ENCODE results near the gene PDZK1IP1. TPM values are rescaled to one million over a fixed set of nuclear protein-coding genes. Genes with fewer than 3 reads are reported as not detected.

The PDZK1IP1 gene
- total and polyA plus RNA-seq, 2 of the 4 experiments (the other 2 are of a cell fraction): not detected

DNA sequence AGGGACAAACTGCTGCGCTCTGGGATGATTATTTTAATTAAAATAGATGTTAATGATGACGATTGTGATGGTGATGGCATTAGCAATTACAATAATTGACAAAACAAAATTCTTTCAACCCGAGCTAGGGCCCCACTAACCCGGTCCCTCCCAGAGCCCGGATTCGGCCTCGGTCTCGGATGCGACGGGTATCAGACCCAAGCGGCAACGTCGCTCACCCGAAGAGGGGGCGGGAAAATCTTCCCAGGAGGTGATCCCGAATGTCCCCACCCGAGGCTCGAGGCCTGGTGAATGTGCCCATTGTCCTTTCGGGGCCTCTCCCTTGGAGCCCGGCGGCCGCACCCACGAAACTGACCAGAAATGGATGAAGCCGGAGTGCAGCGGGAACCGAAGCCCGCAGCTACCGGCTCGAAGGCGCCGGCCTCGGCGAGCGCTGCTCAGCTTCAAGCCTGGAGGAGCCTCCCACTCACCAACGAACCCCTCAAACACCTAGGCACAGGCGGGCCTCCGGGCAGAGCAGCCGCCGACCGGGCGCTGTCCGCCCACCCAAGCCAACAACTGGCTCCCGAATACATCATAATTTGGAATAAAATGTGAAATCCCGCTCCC, 41.0 kb upstream of the PDZK1IP1 start:
- TF ChIP-seq NFE2L2 (IDR thresholded peaks at IDR 0.05; ENCODE audit: low read depth, low read length) (no peak), MAFK (IDR thresholded peaks at IDR 0.05; ENCODE audit: low read depth, low read length) (no peak), RCOR1 (IDR thresholded peaks at IDR 0.05; ENCODE audit: insufficient replicate concordance, low read length) (no peak), MXI1 (IDR thresholded peaks at IDR 0.05; ENCODE audit: borderline replicate concordance, low read depth, low read length) (no peak), CEBPB (IDR thresholded peaks at IDR 0.05; ENCODE audit: low read depth, low read length) (no peak), RAD21 (IDR thresholded peaks at IDR 0.05; ENCODE audit: low read length) (no peak), POLR2A (IDR thresholded peaks at IDR 0.05; ENCODE audit: low read depth, low read length) (no peak), CHD1 (IDR thresholded peaks at IDR 0.05; ENCODE audit: low read depth, low read length) (no peak), RFX5 (IDR thresholded peaks at IDR 0.05; ENCODE audit: low read depth, low read length) (no peak), SMC3 (IDR thresholded peaks at IDR 0.05; ENCODE audit: low read depth, low read length) (no peak), BHLHE40 (IDR thresholded peaks at IDR 0.05; ENCODE audit: low read depth, low read length) (no peak), MAZ (IDR thresholded peaks at IDR 0.05; ENCODE audit: borderline replicate concordance, low read depth, low read length) (no peak), FOS (IDR thresholded peaks at IDR 0.05; ENCODE audit: low read depth, low read length) (no peak)
- TF ChIP-seq, protein P1, sequence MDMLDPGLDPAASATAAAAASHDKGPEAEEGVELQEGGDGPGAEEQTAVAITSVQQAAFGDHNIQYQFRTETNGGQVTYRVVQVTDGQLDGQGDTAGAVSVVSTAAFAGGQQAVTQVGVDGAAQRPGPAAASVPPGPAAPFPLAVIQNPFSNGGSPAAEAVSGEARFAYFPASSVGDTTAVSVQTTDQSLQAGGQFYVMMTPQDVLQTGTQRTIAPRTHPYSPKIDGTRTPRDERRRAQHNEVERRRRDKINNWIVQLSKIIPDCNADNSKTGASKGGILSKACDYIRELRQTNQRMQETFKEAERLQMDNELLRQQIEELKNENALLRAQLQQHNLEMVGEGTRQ (IDR thresholded peaks at IDR 0.05; ENCODE audit: low read depth, low read length): no peak
- TF ChIP-seq, protein P2, sequence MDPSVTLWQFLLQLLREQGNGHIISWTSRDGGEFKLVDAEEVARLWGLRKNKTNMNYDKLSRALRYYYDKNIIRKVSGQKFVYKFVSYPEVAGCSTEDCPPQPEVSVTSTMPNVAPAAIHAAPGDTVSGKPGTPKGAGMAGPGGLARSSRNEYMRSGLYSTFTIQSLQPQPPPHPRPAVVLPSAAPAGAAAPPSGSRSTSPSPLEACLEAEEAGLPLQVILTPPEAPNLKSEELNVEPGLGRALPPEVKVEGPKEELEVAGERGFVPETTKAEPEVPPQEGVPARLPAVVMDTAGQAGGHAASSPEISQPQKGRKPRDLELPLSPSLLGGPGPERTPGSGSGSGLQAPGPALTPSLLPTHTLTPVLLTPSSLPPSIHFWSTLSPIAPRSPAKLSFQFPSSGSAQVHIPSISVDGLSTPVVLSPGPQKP (IDR thresholded peaks at IDR 0.05; ENCODE audit: borderline replicate concordance, low read depth, low read length): no peak
- TF ChIP-seq, protein P3, sequence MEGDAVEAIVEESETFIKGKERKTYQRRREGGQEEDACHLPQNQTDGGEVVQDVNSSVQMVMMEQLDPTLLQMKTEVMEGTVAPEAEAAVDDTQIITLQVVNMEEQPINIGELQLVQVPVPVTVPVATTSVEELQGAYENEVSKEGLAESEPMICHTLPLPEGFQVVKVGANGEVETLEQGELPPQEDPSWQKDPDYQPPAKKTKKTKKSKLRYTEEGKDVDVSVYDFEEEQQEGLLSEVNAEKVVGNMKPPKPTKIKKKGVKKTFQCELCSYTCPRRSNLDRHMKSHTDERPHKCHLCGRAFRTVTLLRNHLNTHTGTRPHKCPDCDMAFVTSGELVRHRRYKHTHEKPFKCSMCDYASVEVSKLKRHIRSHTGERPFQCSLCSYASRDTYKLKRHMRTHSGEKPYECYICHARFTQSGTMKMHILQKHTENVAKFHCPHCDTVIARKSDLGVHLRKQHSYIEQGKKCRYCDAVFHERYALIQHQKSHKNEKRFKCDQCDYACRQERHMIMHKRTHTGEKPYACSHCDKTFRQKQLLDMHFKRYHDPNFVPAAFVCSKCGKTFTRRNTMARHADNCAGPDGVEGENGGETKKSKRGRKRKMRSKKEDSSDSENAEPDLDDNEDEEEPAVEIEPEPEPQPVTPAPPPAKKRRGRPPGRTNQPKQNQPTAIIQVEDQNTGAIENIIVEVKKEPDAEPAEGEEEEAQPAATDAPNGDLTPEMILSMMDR (conservative IDR thresholded peaks at IDR 0.05; ENCODE audit: low read depth, low read length): no peak
- no peak overlapping the region for H3K27ac ChIP-seq (ENCODE audit: insufficient read depth, low read length)
- H3K4me3 ChIP-seq (ENCODE audit: insufficient read depth, low read depth, low read length): no peak overlapping the region
- no TSS peak for BruUV-seq (replicated peaks)
- H2AK9ac ChIP-seq (replicated peaks; ENCODE audit: low read depth, low read length, poor library complexity): no peak overlapping the region
- H3K4me1 ChIP-seq (ENCODE audit: control insufficient read depth, insufficient read depth, low read length): peaks cover 3% of the 10 kb centered on the region; the same call in 1 of the 2 replicates
- H2BK120ac ChIP-seq (ENCODE audit: low read depth, low read length): no peak overlapping the region
- in situ Hi-C loops (cut with MboI; ENCODE audit: low sequenced_read_pairs) (no loop called here), dilution Hi-C loops (cut with HindIII; ENCODE audit: low sequenced_read_pairs, unreplicated experiment) (no loop called here), intact Hi-C loops (cut with micrococcal nuclease) (no loop called here)
- CTCF ChIA-PET: no interaction called here
- H3K36me3 ChIP-seq (ENCODE audit: control insufficient read depth, insufficient read depth, low read length): no peaks in the 10 kb centered on the region
- no peak overlapping the region for H4K8ac ChIP-seq (ENCODE audit: low read depth in 2 of 2, low read length in 2 of 2)
- H3K56ac ChIP-seq (ENCODE audit: extremely low read depth, insufficient read depth, low read length): no peak overlapping the region
- H2BK20ac ChIP-seq (ENCODE audit: low read depth, low read length): no peak overlapping the region
- H4K5ac ChIP-seq (ENCODE audit: low read depth, low read length): no peak overlapping the region
- H3K27me3 ChIP-seq (ENCODE audit: control insufficient read depth, insufficient read depth, low read length): peaks cover 97% of the 10 kb centered on the region
- 2% methylated on average over 13 of the region's 44 CpGs; no CpG with 5 or more reads in 1 of the 2 experiments for WGBS, 2 experiments (ENCODE audit: extremely low coverage in 2 of 2, insufficient read length in 1 of 2)
- H3K79me1 ChIP-seq (ENCODE audit: low read depth in 1 of 2, low read length in 2 of 2): no peaks in the 10 kb centered on the region
- no peak overlapping the region for H3K4me2 ChIP-seq (ENCODE audit: low read depth, low read length)
- DNase-seq: no peak
- no peak overlapping the region for H3K14ac ChIP-seq (replicated peaks; ENCODE audit: low read depth, low read length)
- H3K9ac ChIP-seq (ENCODE audit: low read depth, low read length): no peak overlapping the region
- no peak overlapping the region for H3K23ac ChIP-seq (ENCODE audit: low read depth, low read length)
- H3K9me1 ChIP-seq (ENCODE audit: insufficient read depth, low read length): no peaks in the 10 kb centered on the region; the same call in 1 of the 2 replicates
- H2BK15ac ChIP-seq (ENCODE audit: low read depth, low read length): no peak overlapping the region; the same call in 2 of the 3 replicates
- no peak overlapping the region for H4K91ac ChIP-seq (ENCODE audit: insufficient read depth, low read depth, low read length)
- no peak overlapping the region for H2BK5ac ChIP-seq (ENCODE audit: low read depth, low read length, poor library complexity, severe bottlenecking)
- no peak overlapping the region for H2AFZ ChIP-seq (replicated peaks; ENCODE audit: low read length, poor library complexity)
- peaks cover 14% of the 10 kb centered on the region for H3K9me3 ChIP-seq (ENCODE audit: control insufficient read depth, insufficient read depth, low read length)
- H4K20me1 ChIP-seq (ENCODE audit: insufficient read depth, low read length): peaks cover 11% of the 10 kb centered on the region; the same call in 1 of the 2 replicates
- POLR2A ChIA-PET (ENCODE audit: unreplicated experiment): no interaction called here
- no peak overlapping the region for H3K18ac ChIP-seq (ENCODE audit: low read depth, low read length)
- ATAC-seq (ENCODE audit: low read depth): no peak
- no peak overlapping the region for H3K4ac ChIP-seq (ENCODE audit: low read depth, low read length)
- no peak overlapping the region for H2AK5ac ChIP-seq (ENCODE audit: low read depth, low read length)
